AG04450 (cell line): Measurements from ENCODE around the gene TMED10. TPM values are rescaled to one million over a fixed set of nuclear protein-coding genes. Genes with fewer than 3 reads are reported as not detected.

Source experiments
- CTCF ChIA-PET: fragments of 300-600, 350-600 bp; formaldehyde crosslinking; extraction: SDS; loops from one replicate; lab custom pipeline; 2022; ENCODE audit warnings: antibody characterized with exemption, inconsistent platforms; lab: Charles Lee
- POLR2A ChIA-PET: fragments of 350-600 bp; formaldehyde crosslinking; extraction: SDS; loops from one replicate; lab custom pipeline; 2021; ENCODE audit warnings: antibody characterized with exemption, inconsistent platforms; lab: Yijun Ruan, JAX
- DNase-seq: peaks from one replicate; pipeline ENCODE4 v3.0.0-alpha.2; 2011; ENCODE audit warnings: low read depth, low spot score
- H3K27ac ChIP-seq: one replicate; pipeline ENCODE4 v1.5.1; 2012; ENCODE audit warnings: low read depth, low read length, control low read depth
- H3K27me3 ChIP-seq: one replicate; pipeline ENCODE4 v1.6.0; 2012; ENCODE audit warnings: low read length; ENCODE audit not compliant: control insufficient read depth, insufficient read depth
- H3K4me3 ChIP-seq: 2 replicates; pipeline ENCODE4 v1.5.1; 2011; ENCODE audit warnings: mild to moderate bottlenecking, low read depth, low read length, control low read depth
- H3K9me3 ChIP-seq: 2 replicates; pipeline ENCODE4 v1.5.1; 2012; ENCODE audit warnings: low read length; ENCODE audit not compliant: control insufficient read depth, insufficient read depth
- polyA plus RNA-seq: library from polyadenylated mRNA; depleted of rRNA; stranded (reverse); fragments of >200 nt; gene quantifications from 2 replicates; pipeline ENCODE4 v1.2.3, GENCODE V29; 2011
- TF ChIP-seq, protein P1 (sequence below): IDR thresholded peaks from 2 replicates; pipeline ENCODE4 v1.5.1; 2011; ENCODE audit warnings: low read depth, low read length, control low read depth, inconsistent platforms

Gene TMED10
- polyA plus RNA-seq, 1 experiment, result 414 TPM

DNA sequence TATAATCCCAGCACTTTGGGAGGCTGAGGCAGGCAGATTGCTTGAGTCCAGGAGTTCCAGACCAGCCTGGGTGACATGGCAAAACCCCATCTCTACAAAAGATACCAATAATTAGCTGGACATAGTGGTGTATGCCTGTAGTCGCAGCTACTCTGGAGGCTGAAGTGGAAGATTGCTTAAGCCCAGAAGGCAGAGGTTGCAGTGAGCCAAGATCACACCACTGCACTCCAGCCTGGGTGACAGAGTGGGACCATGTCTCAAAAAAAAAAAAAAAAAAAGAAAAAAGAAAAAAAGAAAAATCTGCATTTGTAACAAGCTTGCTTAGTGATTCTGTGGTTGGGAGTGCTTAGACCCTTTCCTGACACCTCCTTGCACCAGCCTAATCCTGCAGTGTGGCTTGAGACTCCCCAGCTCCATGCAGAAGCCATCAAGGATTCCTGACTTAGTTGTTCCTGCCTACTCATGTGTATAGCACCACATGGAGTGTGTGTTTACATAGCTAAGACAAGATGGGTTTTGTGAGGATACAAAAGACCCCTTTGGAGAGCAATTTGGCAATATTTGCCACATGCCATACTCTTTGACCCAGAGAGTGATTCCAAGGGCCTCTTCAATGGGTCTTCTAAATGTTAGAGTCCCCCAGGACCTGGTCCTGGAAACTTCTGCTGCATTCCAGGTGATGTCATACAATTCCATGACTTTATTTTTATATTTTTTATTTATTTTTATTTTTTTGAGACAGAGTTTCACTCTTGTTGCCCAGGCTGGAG is 5.1 kb upstream of the TMED10 start:
- DNase-seq, result no peak
- H3K27ac ChIP-seq, result no peak overlapping the region
- POLR2A ChIA-PET, result interaction anchor here (0.6 to 0.9 kb wide), 2 partner anchors 13 to 96 kb away, joined by 3 to 5 read pairs; no protein-coding TSS in a partner anchor
- TF ChIP-seq, protein P1, sequence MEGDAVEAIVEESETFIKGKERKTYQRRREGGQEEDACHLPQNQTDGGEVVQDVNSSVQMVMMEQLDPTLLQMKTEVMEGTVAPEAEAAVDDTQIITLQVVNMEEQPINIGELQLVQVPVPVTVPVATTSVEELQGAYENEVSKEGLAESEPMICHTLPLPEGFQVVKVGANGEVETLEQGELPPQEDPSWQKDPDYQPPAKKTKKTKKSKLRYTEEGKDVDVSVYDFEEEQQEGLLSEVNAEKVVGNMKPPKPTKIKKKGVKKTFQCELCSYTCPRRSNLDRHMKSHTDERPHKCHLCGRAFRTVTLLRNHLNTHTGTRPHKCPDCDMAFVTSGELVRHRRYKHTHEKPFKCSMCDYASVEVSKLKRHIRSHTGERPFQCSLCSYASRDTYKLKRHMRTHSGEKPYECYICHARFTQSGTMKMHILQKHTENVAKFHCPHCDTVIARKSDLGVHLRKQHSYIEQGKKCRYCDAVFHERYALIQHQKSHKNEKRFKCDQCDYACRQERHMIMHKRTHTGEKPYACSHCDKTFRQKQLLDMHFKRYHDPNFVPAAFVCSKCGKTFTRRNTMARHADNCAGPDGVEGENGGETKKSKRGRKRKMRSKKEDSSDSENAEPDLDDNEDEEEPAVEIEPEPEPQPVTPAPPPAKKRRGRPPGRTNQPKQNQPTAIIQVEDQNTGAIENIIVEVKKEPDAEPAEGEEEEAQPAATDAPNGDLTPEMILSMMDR, result no peak
- CTCF ChIA-PET, result interaction anchor here (0.8 to 1.3 kb wide), 2 partner anchors 93 to 123 kb away, joined by 3 to 5 read pairs; no protein-coding TSS in a partner anchor
- no peaks in the 10 kb centered on the region for H3K27me3 ChIP-seq
- no peaks in the 10 kb centered on the region for H3K9me3 ChIP-seq
- no peak overlapping the region for H3K4me3 ChIP-seq

DNA sequence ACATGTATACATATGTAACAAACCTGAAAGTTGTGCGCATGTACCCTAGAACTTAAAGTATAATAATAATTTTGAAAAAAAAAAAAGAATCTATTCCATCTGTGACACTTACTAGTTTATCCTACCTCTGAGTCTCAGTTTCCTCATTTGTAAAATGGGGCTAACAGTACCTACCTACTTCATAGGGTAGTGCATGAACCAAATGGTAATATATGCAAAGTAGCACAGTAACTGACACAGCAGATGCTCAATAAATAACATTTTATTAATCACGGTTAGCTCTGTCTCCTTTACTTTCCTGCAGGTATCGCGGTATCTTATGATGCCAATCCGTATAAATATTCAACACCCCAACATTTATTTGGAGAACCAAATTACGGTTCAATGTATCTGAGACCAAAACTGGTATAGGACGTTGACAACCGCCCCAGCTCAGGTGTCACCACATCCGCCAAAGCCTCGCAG is 703 bp downstream of the TMED10 start:
- no peak for DNase-seq
- H3K9me3 ChIP-seq, result no peaks in the 10 kb centered on the region; the same call in 1 of the 2 replicates
- no peaks in the 10 kb centered on the region for H3K27me3 ChIP-seq
- H3K27ac ChIP-seq, result peak overlapping the region; percentile 94
- ChIA-PET CTCF (interaction anchor here (0.6 kb wide), 1 partner anchor 120 kb away, joined by 3 read pairs; no protein-coding TSS in a partner anchor), POLR2A (no interaction called here)
- H3K4me3 ChIP-seq, result peak overlapping the region; percentile 95
- TF ChIP-seq, protein P1, result no peak

DNA sequence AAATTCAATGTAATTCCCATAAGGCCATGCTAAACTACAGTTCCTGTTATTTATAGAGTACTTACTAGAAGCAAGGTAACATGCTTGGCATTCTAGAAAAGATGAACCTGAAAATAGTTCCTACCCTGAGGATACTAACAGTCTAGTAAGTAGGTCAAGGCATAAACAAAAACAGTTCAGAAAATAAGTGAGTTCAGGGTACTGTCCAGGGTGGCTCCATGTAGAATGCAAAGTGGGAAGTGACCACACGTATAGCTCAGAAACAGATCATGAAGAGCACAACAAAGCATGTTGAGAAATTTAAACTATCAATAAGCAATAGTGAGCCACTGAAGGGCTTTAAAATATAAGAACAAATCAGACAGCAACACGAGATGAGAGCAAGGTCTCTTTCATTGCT is 2.3 kb downstream of the TMED10 start:
- no peaks in the 10 kb centered on the region; the same call in 1 of the 2 replicates for H3K9me3 ChIP-seq
- no peak overlapping the region for H3K4me3 ChIP-seq
- DNase-seq, result no peak
- ChIA-PET POLR2A (no interaction called here), CTCF (no interaction called here)
- TF ChIP-seq, protein P1, result no peak
- H3K27ac ChIP-seq, result no peak overlapping the region
- H3K27me3 ChIP-seq, result no peaks in the 10 kb centered on the region

DNA sequence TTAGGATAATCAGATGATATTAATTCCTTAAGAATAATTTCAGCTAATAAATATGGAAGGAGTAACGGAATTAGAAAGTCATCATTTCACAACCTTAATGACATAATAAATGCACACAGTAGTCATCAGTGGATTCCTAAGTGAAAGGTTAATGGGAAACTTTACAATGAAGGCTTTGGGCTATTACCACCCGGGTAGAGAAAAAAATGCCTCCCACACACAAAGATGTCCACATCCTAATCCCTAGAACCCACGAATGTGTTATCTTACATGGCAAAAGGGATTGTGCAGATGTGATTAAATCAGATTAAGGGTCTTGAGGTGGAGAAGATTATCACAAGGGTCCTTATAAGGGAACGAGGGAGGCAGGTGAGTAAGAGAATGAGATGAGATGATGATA is 5.6 kb downstream of the TMED10 start:
- Histone ChIP-seq H3K27me3 (no peaks in the 10 kb centered on the region), H3K9me3 (no peaks in the 10 kb centered on the region), H3K4me3 (no peak overlapping the region), H3K27ac (no peak overlapping the region)
- ChIA-PET CTCF (interaction anchor here (0.6 kb wide), 1 partner anchor 126 kb away, joined by 3 read pairs; no protein-coding TSS in a partner anchor), POLR2A (no interaction called here)
- TF ChIP-seq, protein P1, result no peak
- DNase-seq, result no peak
